Activated CD8-positive, alpha-beta T cell treated with anti-CD3 and anti-CD28 coated beads, Interleukin-2, amount 10 ng/mL, durations not matched to agents 7 days and 5 days (primary cell): ENCODE data around the gene PLCL1. TPM values are rescaled to one million over a fixed set of nuclear protein-coding genes. Genes with fewer than 3 reads are reported as not detected.

Experiments used
- ATAC-seq: fragments of 150-1000 bp; cut with Tn5 transposase; one replicate; pipeline ENCODE4 v1.10.0; 2021; ENCODE audit warnings: moderate library complexity
- CTCF ChIA-PET: fragments of 350-600 bp; sonication (Branson Sonifier 250); formaldehyde crosslinking; loops from one replicate; lab custom pipeline; 2021; ENCODE audit warnings: antibody characterized with exemption; lab: Charles Lee
- POLR2A ChIA-PET: fragments of 350-600 bp; sonication (Branson Sonifier 250); formaldehyde crosslinking; loops from one replicate; lab custom pipeline; 2021; ENCODE audit warnings: antibody characterized with exemption; lab: Charles Lee
- DNase-seq: peaks from one replicate; pipeline ENCODE4 v3.0.0-alpha.2; 2020
- H3K27ac Mint-ChIP-seq: one replicate; pipeline ENCODE4 v1.8.0; 2021; ENCODE audit warnings: mild to moderate bottlenecking, mixed read lengths
- H3K27me3 Mint-ChIP-seq: one replicate; pipeline ENCODE4 v1.8.0; 2021; ENCODE audit warnings: low read depth, mixed read lengths
- H3K36me3 Mint-ChIP-seq: one replicate; pipeline ENCODE4 v1.8.0; 2021; ENCODE audit warnings: low read depth, mixed read lengths
- H3K4me1 Mint-ChIP-seq: one replicate; pipeline ENCODE4 v1.8.0; 2021; ENCODE audit warnings: low read depth, mixed read lengths
- H3K4me3 Mint-ChIP-seq: one replicate; pipeline ENCODE4 v1.8.0; 2021; ENCODE audit warnings: mild to moderate bottlenecking, mixed read lengths
- H3K9me3 Mint-ChIP-seq: one replicate; pipeline ENCODE4 v1.8.0; 2022; ENCODE audit warnings: mixed read lengths; ENCODE audit not compliant: insufficient read depth
- total RNA-seq, 2 experiments: library from RNA; stranded (reverse); gene quantifications; one replicate each; pipeline ENCODE4 v1.2.3, GENCODE V29; 2021

The PLCL1 gene
- total RNA-seq, 2 experiments from 2014 or later = 0.08 to 0.18 TPM

GRCh38 chr2:198114064-198114463, 309.7 kb downstream of the PLCL1 start:
- DNase-seq (no peak), ATAC-seq (no peak)
- ChIA-PET POLR2A (no interaction called here), CTCF (interaction anchor here (1.1 kb wide), 1 partner anchor 13 kb away, joined by 3 read pairs; no protein-coding TSS in a partner anchor)
- H3K9me3 Mint-ChIP-seq = no peaks in the 10 kb centered on the region
- no peaks in the 10 kb centered on the region for H3K27me3 Mint-ChIP-seq
- no peak overlapping the region for H3K27ac Mint-ChIP-seq
- H3K4me1 Mint-ChIP-seq = no peaks in the 10 kb centered on the region
- H3K4me3 Mint-ChIP-seq = no peak overlapping the region
- H3K36me3 Mint-ChIP-seq = no peaks in the 10 kb centered on the region

GRCh38 chr2:198115201-198115600, 310.8 kb downstream of the PLCL1 start:
- Mint-ChIP-seq H3K36me3 (no peaks in the 10 kb centered on the region), H3K4me3 (no peak overlapping the region), H3K9me3 (no peaks in the 10 kb centered on the region), H3K27ac (no peak overlapping the region), H3K27me3 (no peaks in the 10 kb centered on the region), H3K4me1 (no peaks in the 10 kb centered on the region)
- no peak for ATAC-seq
- ChIA-PET CTCF (no interaction called here), POLR2A (no interaction called here)
- DNase-seq = no peak

GRCh38 chr2:198116756-198117155, 312.4 kb downstream of the PLCL1 start:
- H3K27me3 Mint-ChIP-seq = no peaks in the 10 kb centered on the region
- H3K27ac Mint-ChIP-seq = no peak overlapping the region
- POLR2A ChIA-PET = no interaction called here
- no peak for ATAC-seq
- no peak for DNase-seq
- no peaks in the 10 kb centered on the region for H3K36me3 Mint-ChIP-seq
- CTCF ChIA-PET = interaction anchor here (2.9 kb wide), 1 partner anchor 11 kb away, joined by 12 read pairs; no protein-coding TSS in a partner anchor
- H3K9me3 Mint-ChIP-seq = no peaks in the 10 kb centered on the region
- H3K4me3 Mint-ChIP-seq = no peak overlapping the region
- no peaks in the 10 kb centered on the region for H3K4me1 Mint-ChIP-seq

- Mint-ChIP-seq H3K9me3 (no peaks in the 10 kb centered on the region), H3K27ac (no peak overlapping the region), H3K27me3 (no peaks in the 10 kb centered on the region), H3K4me3 (no peak overlapping the region), H3K36me3 (no peaks in the 10 kb centered on the region), H3K4me1 (no peaks in the 10 kb centered on the region)
- ATAC-seq (no peak), DNase-seq (no peak)
- ChIA-PET POLR2A (no interaction called here), CTCF (interaction anchor here (2.9 kb wide), 1 partner anchor 10 kb away, joined by 12 read pairs; no protein-coding TSS in a partner anchor)
Measured at GRCh38 chr2:198117406-198118041, 313.1 kb downstream of the PLCL1 start.

- DNase-seq = peak; percentile 48
- ChIA-PET CTCF (interaction anchor here (0.8 to 2.5 kb wide), 14 partner anchors 8 to 416 kb away, joined by 3 to 12 read pairs (median 6); partner anchors contain the start of gene PLCL1), POLR2A (no interaction called here)
- H3K27me3 Mint-ChIP-seq = no peaks in the 10 kb centered on the region
- no peak overlapping the region for H3K27ac Mint-ChIP-seq
- no peaks in the 10 kb centered on the region for H3K9me3 Mint-ChIP-seq
- H3K4me1 Mint-ChIP-seq = no peaks in the 10 kb centered on the region
- no peak for ATAC-seq
- no peak overlapping the region for H3K4me3 Mint-ChIP-seq
- no peaks in the 10 kb centered on the region for H3K36me3 Mint-ChIP-seq
Measured at GRCh38 chr2:198127627-198128026, 323.2 kb downstream of the PLCL1 start.

GRCh38 chr2:198129609-198130008, 325.2 kb downstream of the PLCL1 start:
- POLR2A ChIA-PET = no interaction called here
- Mint-ChIP-seq H3K4me3 (no peak overlapping the region), H3K27me3 (no peaks in the 10 kb centered on the region), H3K27ac (no peak overlapping the region), H3K4me1 (no peaks in the 10 kb centered on the region), H3K36me3 (no peaks in the 10 kb centered on the region), H3K9me3 (no peaks in the 10 kb centered on the region)
- CTCF ChIA-PET = interaction anchor here (1.4 to 2.5 kb wide), 3 partner anchors 260 to 335 kb away, joined by 3 to 11 read pairs (median 3); partner anchors contain the start of gene PLCL1
- ATAC-seq (no peak), DNase-seq (no peak)

GRCh38 chr2:198134293-198134955, 330.0 kb downstream of the PLCL1 start:
- POLR2A ChIA-PET = no interaction called here
- CTCF ChIA-PET = no interaction called here
- DNase-seq = no peak
- H3K4me3 Mint-ChIP-seq = no peak overlapping the region
- no peaks in the 10 kb centered on the region for H3K9me3 Mint-ChIP-seq
- H3K27ac Mint-ChIP-seq = no peak overlapping the region
- no peak for ATAC-seq
- no peaks in the 10 kb centered on the region for H3K36me3 Mint-ChIP-seq
- no peaks in the 10 kb centered on the region for H3K27me3 Mint-ChIP-seq
- no peaks in the 10 kb centered on the region for H3K4me1 Mint-ChIP-seq

GRCh38 chr2:198135481-198135934, 331.1 kb downstream of the PLCL1 start:
- CTCF ChIA-PET = interaction anchor here (1.4 kb wide), 1 partner anchor 8 kb away, joined by 6 read pairs; no protein-coding TSS in a partner anchor
- H3K4me3 Mint-ChIP-seq = no peak overlapping the region
- H3K9me3 Mint-ChIP-seq = no peaks in the 10 kb centered on the region
- H3K27ac Mint-ChIP-seq = no peak overlapping the region
- H3K36me3 Mint-ChIP-seq = no peaks in the 10 kb centered on the region
- ATAC-seq (no peak), DNase-seq (no peak)
- H3K27me3 Mint-ChIP-seq = no peaks in the 10 kb centered on the region
- POLR2A ChIA-PET = no interaction called here
- no peaks in the 10 kb centered on the region for H3K4me1 Mint-ChIP-seq

GRCh38 chr2:198136142-198136541, 331.7 kb downstream of the PLCL1 start:
- no peak for ATAC-seq
- POLR2A ChIA-PET = no interaction called here
- Mint-ChIP-seq H3K27ac (no peak overlapping the region), H3K27me3 (no peaks in the 10 kb centered on the region), H3K4me1 (no peaks in the 10 kb centered on the region), H3K9me3 (no peaks in the 10 kb centered on the region), H3K36me3 (no peaks in the 10 kb centered on the region), H3K4me3 (no peak overlapping the region)
- no peak for DNase-seq
- CTCF ChIA-PET = interaction anchor here (1.4 kb wide), 1 partner anchor 9 kb away, joined by 6 read pairs; no protein-coding TSS in a partner anchor

- no peaks in the 10 kb centered on the region for H3K27me3 Mint-ChIP-seq
- no peaks in the 10 kb centered on the region for H3K9me3 Mint-ChIP-seq
- H3K27ac Mint-ChIP-seq = no peak overlapping the region
- no peak overlapping the region for H3K4me3 Mint-ChIP-seq
- POLR2A ChIA-PET = no interaction called here
- no peaks in the 10 kb centered on the region for H3K36me3 Mint-ChIP-seq
- H3K4me1 Mint-ChIP-seq = no peaks in the 10 kb centered on the region
- DNase-seq (no peak), ATAC-seq (no peak)
- CTCF ChIA-PET = no interaction called here
Measured at GRCh38 chr2:198137733-198138132, 333.3 kb downstream of the PLCL1 start.

- Mint-ChIP-seq H3K4me3 (no peak overlapping the region), H3K27ac (no peak overlapping the region), H3K27me3 (no peaks in the 10 kb centered on the region), H3K36me3 (no peaks in the 10 kb centered on the region), H3K4me1 (no peaks in the 10 kb centered on the region), H3K9me3 (no peaks in the 10 kb centered on the region)
- POLR2A ChIA-PET = no interaction called here
- no peak for ATAC-seq
- CTCF ChIA-PET = no interaction called here
- no peak for DNase-seq
Measured at GRCh38 chr2:198141726-198142125, 337.3 kb downstream of the PLCL1 start.

- H3K27ac Mint-ChIP-seq = no peak overlapping the region
- ATAC-seq (no peak), DNase-seq (no peak)
- no peaks in the 10 kb centered on the region for H3K9me3 Mint-ChIP-seq
- no peak overlapping the region for H3K4me3 Mint-ChIP-seq
- no peaks in the 10 kb centered on the region for H3K27me3 Mint-ChIP-seq
- H3K4me1 Mint-ChIP-seq = no peaks in the 10 kb centered on the region
- no peaks in the 10 kb centered on the region for H3K36me3 Mint-ChIP-seq
- ChIA-PET POLR2A (no interaction called here), CTCF (no interaction called here)
Measured at GRCh38 chr2:198143156-198143555, 338.8 kb downstream of the PLCL1 start.
